Activated CD4-positive, alpha-beta T cell treated with anti-CD3 and anti-CD28 coated beads for 36 hours (primary cell): ENCODE data around the gene ETFRF1. TPM values are rescaled to one million over a fixed set of nuclear protein-coding genes. Genes with fewer than 3 reads are reported as not detected.

ENCODE experiments used
- ATAC-seq: fragments of 200-7000 bp; cut with Tn5 transposase; one replicate; pipeline ENCODE4 v1.10.0; 2021; ENCODE audit warnings: mild to moderate bottlenecking, moderate library complexity
- CTCF ChIA-PET: fragments of 350-600 bp; sonication (Branson Sonifier 250); formaldehyde crosslinking; loops from one replicate; lab custom pipeline; 2021; ENCODE audit warnings: antibody characterized with exemption; lab: Charles Lee
- POLR2A ChIA-PET: fragments of 350-600 bp; sonication (Branson Sonifier 250); formaldehyde crosslinking; loops from one replicate; lab custom pipeline; 2021; ENCODE audit warnings: antibody characterized with exemption, inconsistent platforms; lab: Charles Lee
- DNase-seq: peaks from one replicate; pipeline ENCODE4 v3.0.0-alpha.2; 2020
- H3K27ac Mint-ChIP-seq: one replicate; pipeline ENCODE4 v1.8.0; 2021; ENCODE audit warnings: mixed read lengths
- H3K27me3 Mint-ChIP-seq: one replicate; pipeline ENCODE4 v1.8.0; 2021; ENCODE audit warnings: mixed read lengths
- H3K36me3 Mint-ChIP-seq: one replicate; pipeline ENCODE4 v1.8.0; 2021; ENCODE audit warnings: low read depth, mixed read lengths
- H3K4me1 Mint-ChIP-seq: one replicate; pipeline ENCODE4 v1.8.0; 2021; ENCODE audit warnings: mixed read lengths
- H3K4me3 Mint-ChIP-seq: one replicate; pipeline ENCODE4 v1.8.0; 2021; ENCODE audit warnings: mild to moderate bottlenecking, moderate library complexity, mixed read lengths
- H3K9me3 Mint-ChIP-seq: one replicate; pipeline ENCODE4 v1.8.0; 2021; ENCODE audit warnings: low read depth, mixed read lengths
- intact Hi-C, 2 experiments: fragments of 100-400 bp; cut with DNase I in 1 of 2; cut with micrococcal nuclease in 1 of 2; formaldehyde crosslinking; loops; one replicate each; pipeline versions ENCODE4 v1.14.2 to v1.15.1; 2022 to 2024; cut with DNase I, micrococcal nuclease
- total RNA-seq, 2 experiments: library from RNA; stranded (reverse); gene quantifications; one replicate each; pipeline ENCODE4 v1.2.3, GENCODE V29; 2021

ETFRF1 gene
- total RNA-seq, 2 experiments from 2014 or later: 11.7 to 15.4 TPM

GRCh38 chr12:25213338-25213737, 18.3 kb downstream of the ETFRF1 start:
- Mint-ChIP-seq H3K4me3 (no peak overlapping the region), H3K9me3 (no peaks in the 10 kb centered on the region), H3K27ac (no peak overlapping the region), H3K36me3 (peaks cover 20% of the 10 kb centered on the region), H3K27me3 (no peaks in the 10 kb centered on the region), H3K4me1 (no peaks in the 10 kb centered on the region)
- intact Hi-C loops: no loop called here
- ATAC-seq: no peak
- CTCF ChIA-PET: interaction anchor here (2.2 to 3.6 kb wide), 2 partner anchors 28 to 174 kb away, joined by 6 to 19 read pairs; no protein-coding TSS in a partner anchor
- POLR2A ChIA-PET: no interaction called here
- no peak for DNase-seq

- Mint-ChIP-seq H3K4me1 (peaks cover 12% of the 10 kb centered on the region), H3K27ac (no peak overlapping the region), H3K36me3 (peaks cover 27% of the 10 kb centered on the region), H3K27me3 (no peaks in the 10 kb centered on the region), H3K9me3 (no peaks in the 10 kb centered on the region), H3K4me3 (no peak overlapping the region)
- ChIA-PET POLR2A (no interaction called here), CTCF (interaction anchor here (0.8 to 1.4 kb wide), 2 partner anchors 11 to 174 kb away, joined by 3 read pairs; no protein-coding TSS in a partner anchor)
- no peak for DNase-seq
- ATAC-seq: no peak
- intact Hi-C loops: no loop called here
Observed at GRCh38 chr12:25236190-25236589, 41.2 kb downstream of the ETFRF1 start.

- Mint-ChIP-seq H3K4me3 (no peak overlapping the region), H3K9me3 (no peaks in the 10 kb centered on the region), H3K36me3 (peaks cover 27% of the 10 kb centered on the region), H3K27me3 (no peaks in the 10 kb centered on the region), H3K27ac (no peak overlapping the region), H3K4me1 (peaks cover 15% of the 10 kb centered on the region)
- no peak for DNase-seq
- intact Hi-C loops: no loop called here
- CTCF ChIA-PET: interaction anchor here (0.8 to 1.4 kb wide), 2 partner anchors 10 to 175 kb away, joined by 3 read pairs; no protein-coding TSS in a partner anchor
- POLR2A ChIA-PET: no interaction called here
- no peak for ATAC-seq
Observed at GRCh38 chr12:25236626-25237025, 41.6 kb downstream of the ETFRF1 start.

GRCh38 chr12:25241167-25242020, 46.4 kb downstream of the ETFRF1 start:
- DNase-seq (no peak), ATAC-seq (peak; percentile 49)
- intact Hi-C loops: loop anchor here (1.0 to 5.0 kb wide), 4 partner anchors 9 to 787 kb away; partner anchors contain the start of gene KRAS (in 1 of the 2)
- Mint-ChIP-seq H3K27me3 (no peaks in the 10 kb centered on the region), H3K36me3 (peaks cover 30% of the 10 kb centered on the region), H3K4me3 (no peak overlapping the region), H3K27ac (peak overlapping the region; percentile 3), H3K9me3 (no peaks in the 10 kb centered on the region), H3K4me1 (peaks cover 31% of the 10 kb centered on the region)
- CTCF ChIA-PET: interaction anchor here (0.5 to 2.7 kb wide), 36 partner anchors 8 to 775 kb away, joined by 3 to 16 read pairs (median 4); partner anchors contain the start of gene KRAS
- POLR2A ChIA-PET: interaction anchor here (0.7 kb wide), 1 partner anchor 9 kb away, joined by 4 read pairs; the partner anchor contains the start of gene KRAS

- no peak for DNase-seq
- ChIA-PET POLR2A (no interaction called here), CTCF (interaction anchor here (1.0 to 2.7 kb wide), 2 partner anchors 13 to 21 kb away, joined by 3 to 16 read pairs; no protein-coding TSS in a partner anchor)
- no peak for ATAC-seq
- no peaks in the 10 kb centered on the region for H3K27me3 Mint-ChIP-seq
- H3K27ac Mint-ChIP-seq: no peak overlapping the region
- H3K4me1 Mint-ChIP-seq: peaks cover 32% of the 10 kb centered on the region
- no peak overlapping the region for H3K4me3 Mint-ChIP-seq
- H3K36me3 Mint-ChIP-seq: peaks cover 29% of the 10 kb centered on the region
- intact Hi-C loops: loop anchor here in 1 of 2 experiments (5.0 kb wide), 1 partner anchor 191 kb away; a partner anchor contains a TSS
- no peaks in the 10 kb centered on the region for H3K9me3 Mint-ChIP-seq
Observed at GRCh38 chr12:25242981-25243679, 48.1 kb downstream of the ETFRF1 start.

GRCh38 chr12:25243680-25243990, 48.6 kb downstream of the ETFRF1 start:
- H3K27ac Mint-ChIP-seq: no peak overlapping the region
- H3K27me3 Mint-ChIP-seq: no peaks in the 10 kb centered on the region
- ATAC-seq: no peak
- intact Hi-C loops: loop anchor here in 1 of 2 experiments (5.0 kb wide), 1 partner anchor 191 kb away; a partner anchor contains a TSS
- POLR2A ChIA-PET: no interaction called here
- peaks cover 27% of the 10 kb centered on the region for H3K36me3 Mint-ChIP-seq
- H3K9me3 Mint-ChIP-seq: no peaks in the 10 kb centered on the region
- DNase-seq: no peak
- H3K4me3 Mint-ChIP-seq: no peak overlapping the region
- CTCF ChIA-PET: interaction anchor here (0.8 kb wide), 1 partner anchor 389 kb away, joined by 3 read pairs; no protein-coding TSS in a partner anchor
- H3K4me1 Mint-ChIP-seq: peaks cover 36% of the 10 kb centered on the region

GRCh38 chr12:25245491-25245890, 50.5 kb downstream of the ETFRF1 start:
- ATAC-seq: no peak
- no peak for DNase-seq
- H3K4me3 Mint-ChIP-seq: no peak overlapping the region
- peaks cover 19% of the 10 kb centered on the region for H3K36me3 Mint-ChIP-seq
- no peaks in the 10 kb centered on the region for H3K9me3 Mint-ChIP-seq
- H3K27me3 Mint-ChIP-seq: no peaks in the 10 kb centered on the region
- CTCF ChIA-PET: no interaction called here
- POLR2A ChIA-PET: no interaction called here
- no peak overlapping the region for H3K27ac Mint-ChIP-seq
- peaks cover 40% of the 10 kb centered on the region for H3K4me1 Mint-ChIP-seq
- intact Hi-C loops: no loop called here

- H3K27me3 Mint-ChIP-seq: peaks cover 3% of the 10 kb centered on the region
- H3K4me1 Mint-ChIP-seq: peaks cover 40% of the 10 kb centered on the region
- CTCF ChIA-PET: no interaction called here
- ATAC-seq (no peak), DNase-seq (no peak)
- H3K36me3 Mint-ChIP-seq: peaks cover 16% of the 10 kb centered on the region
- H3K27ac Mint-ChIP-seq: no peak overlapping the region
- H3K4me3 Mint-ChIP-seq: no peak overlapping the region
- H3K9me3 Mint-ChIP-seq: peaks cover 4% of the 10 kb centered on the region
- intact Hi-C loops: no loop called here
- POLR2A ChIA-PET: no interaction called here
Observed at GRCh38 chr12:25248137-25248536, 53.1 kb downstream of the ETFRF1 start.

GRCh38 chr12:25248732-25249131, 53.7 kb downstream of the ETFRF1 start:
- Mint-ChIP-seq H3K4me1 (peaks cover 41% of the 10 kb centered on the region), H3K4me3 (peak overlapping the region; percentile 83)
- CTCF ChIA-PET: interaction anchor here (1.1 to 1.2 kb wide), 2 partner anchors 8 to 27 kb away, joined by 3 to 10 read pairs; no protein-coding TSS in a partner anchor

GRCh38 chr12:25249931-25250738, 55.1 kb downstream of the ETFRF1 start:
- ATAC-seq (peak; percentile 57), DNase-seq (peak; percentile 64)
- intact Hi-C loops: loop anchor here (1.0 to 5.0 kb wide), 9 partner anchors 9 to 197 kb away; partner anchors contain the start of genes DNAI7 (in 2 of the 2) and ETFRF1 (in 2 of the 2)
- CTCF ChIA-PET: interaction anchor here (0.7 to 1.2 kb wide), 3 partner anchors 9 to 22 kb away, joined by 3 to 10 read pairs (median 4); no protein-coding TSS in a partner anchor
- peak overlapping the region; percentile 89 for H3K27ac Mint-ChIP-seq
- POLR2A ChIA-PET: interaction anchor here (0.6 to 1.0 kb wide), 4 partner anchors 9 to 138 kb away, joined by 3 to 7 read pairs (median 5); partner anchors contain the start of genes DNAI7 and ETFRF1
- peaks cover 3% of the 10 kb centered on the region for H3K27me3 Mint-ChIP-seq
- peaks cover 4% of the 10 kb centered on the region for H3K9me3 Mint-ChIP-seq
- H3K36me3 Mint-ChIP-seq: peaks cover 14% of the 10 kb centered on the region
- H3K4me3 Mint-ChIP-seq: peak overlapping the region; percentile 83
- H3K4me1 Mint-ChIP-seq: peaks cover 39% of the 10 kb centered on the region

More at GRCh38 chr12:25248732-25249131, 53.7 kb downstream of the ETFRF1 start:
- Mint-ChIP-seq H3K36me3 (peaks cover 16% of the 10 kb centered on the region), H3K27me3 (peaks cover 3% of the 10 kb centered on the region), H3K9me3 (peaks cover 4% of the 10 kb centered on the region), H3K27ac (no peak overlapping the region)
- no peak for DNase-seq
- no peak for ATAC-seq
- POLR2A ChIA-PET: interaction anchor here (0.6 kb wide), 1 partner anchor 152 kb away, joined by 4 read pairs; no protein-coding TSS in a partner anchor
- intact Hi-C loops: no loop called here
